Activated naive CD8-positive, alpha-beta T cell treated with anti-CD3 and anti-CD28 coated beads, Interleukin-2, amount 10 ng/mL, durations not matched to agents 7 days and 5 days (primary cell): ENCODE results near the gene LPGAT1. TPM values are rescaled to one million over a fixed set of nuclear protein-coding genes. Genes with fewer than 3 reads are reported as not detected.

Source experiments
- ATAC-seq: fragments of 150-1000 bp; cut with Tn5 transposase; one replicate; pipeline ENCODE4 v1.10.0; 2021; ENCODE audit warnings: low read depth, moderate library complexity
- POLR2A ChIA-PET: fragments of 350-600 bp; sonication (Branson Sonifier 250); formaldehyde crosslinking; loops from one replicate; lab custom pipeline; 2021; ENCODE audit warnings: antibody characterized with exemption; lab: Charles Lee
- DNase-seq: peaks from one replicate; pipeline ENCODE4 v3.0.0; 2021
- H3K27ac Mint-ChIP-seq: one replicate; pipeline ENCODE4 v1.8.0; 2022; ENCODE audit warnings: mild to moderate bottlenecking, mixed read lengths
- H3K27me3 Mint-ChIP-seq: one replicate; pipeline ENCODE4 v1.8.0; 2022; ENCODE audit warnings: mild to moderate bottlenecking, moderate library complexity, mixed read lengths
- H3K36me3 Mint-ChIP-seq: one replicate; pipeline ENCODE4 v1.8.0; 2021; ENCODE audit warnings: mild to moderate bottlenecking, mixed read lengths
- H3K4me1 Mint-ChIP-seq: one replicate; pipeline ENCODE4 v1.8.0; 2021; ENCODE audit warnings: mixed read lengths
- H3K4me3 Mint-ChIP-seq: one replicate; pipeline ENCODE4 v1.8.0; 2022; ENCODE audit warnings: mild to moderate bottlenecking, moderate library complexity, mixed read lengths
- H3K9me3 Mint-ChIP-seq: one replicate; pipeline ENCODE4 v1.8.0; 2021; ENCODE audit warnings: mixed read lengths
- total RNA-seq, 2 experiments: library from RNA; stranded (reverse); gene quantifications; one replicate each; pipeline ENCODE4 v1.2.3, GENCODE V29; 2021

Gene LPGAT1
- total RNA-seq, 2 experiments from 2014 or later, result 45.5 to 47.4 TPM

DNA sequence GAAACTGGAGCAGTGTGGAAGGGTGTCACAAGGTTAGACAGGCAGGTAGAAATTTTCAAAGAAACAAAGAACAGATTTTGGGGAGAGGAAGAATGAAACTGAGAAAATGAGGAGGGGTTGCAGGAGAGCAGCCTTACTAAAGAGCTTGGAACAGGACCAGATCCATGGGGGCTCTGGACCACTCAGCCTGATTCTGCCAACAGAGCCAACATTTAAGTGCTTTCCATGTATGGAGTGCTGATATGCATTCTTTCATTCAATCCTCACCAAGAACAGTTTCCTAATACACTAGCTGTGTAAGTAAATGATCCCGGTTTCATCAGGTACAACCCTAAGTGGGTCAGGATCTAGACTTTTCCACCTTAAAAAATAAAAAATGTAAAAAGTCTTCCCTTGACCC lies 16.2 kb downstream of the LPGAT1 start:
- H3K27ac Mint-ChIP-seq, result no peak overlapping the region
- H3K27me3 Mint-ChIP-seq, result no peaks in the 10 kb centered on the region
- no peaks in the 10 kb centered on the region for H3K9me3 Mint-ChIP-seq
- no peak for DNase-seq
- no peaks in the 10 kb centered on the region for H3K4me1 Mint-ChIP-seq
- peaks cover 25% of the 10 kb centered on the region for H3K36me3 Mint-ChIP-seq
- ATAC-seq, result no peak
- POLR2A ChIA-PET, result no interaction called here
- no peak overlapping the region for H3K4me3 Mint-ChIP-seq

DNA sequence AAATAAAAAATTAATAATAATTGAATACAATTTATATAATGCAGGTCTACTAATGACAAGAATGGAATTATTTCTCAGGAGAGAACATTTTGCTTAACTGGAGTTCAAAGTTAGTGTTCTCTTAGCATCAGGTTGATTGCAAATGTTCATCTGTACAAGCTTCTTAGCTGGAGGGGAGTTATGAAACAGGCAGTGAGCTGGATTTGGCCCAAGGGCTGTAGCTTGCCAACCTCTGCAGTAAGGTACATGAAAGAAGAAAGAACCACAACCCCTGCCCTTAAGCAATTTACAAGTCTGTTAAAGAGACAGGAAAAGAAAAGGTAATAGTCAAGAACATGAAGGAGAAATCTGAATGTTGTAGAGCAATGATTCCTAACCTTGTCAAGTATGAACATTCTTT lies 17.0 kb downstream of the LPGAT1 start:
- POLR2A ChIA-PET, result no interaction called here
- H3K27ac Mint-ChIP-seq, result no peak overlapping the region
- H3K27me3 Mint-ChIP-seq, result no peaks in the 10 kb centered on the region
- no peaks in the 10 kb centered on the region for H3K9me3 Mint-ChIP-seq
- H3K4me1 Mint-ChIP-seq, result no peaks in the 10 kb centered on the region
- no peak overlapping the region for H3K4me3 Mint-ChIP-seq
- DNase-seq, result no peak
- no peak for ATAC-seq
- peaks cover 29% of the 10 kb centered on the region for H3K36me3 Mint-ChIP-seq

DNA sequence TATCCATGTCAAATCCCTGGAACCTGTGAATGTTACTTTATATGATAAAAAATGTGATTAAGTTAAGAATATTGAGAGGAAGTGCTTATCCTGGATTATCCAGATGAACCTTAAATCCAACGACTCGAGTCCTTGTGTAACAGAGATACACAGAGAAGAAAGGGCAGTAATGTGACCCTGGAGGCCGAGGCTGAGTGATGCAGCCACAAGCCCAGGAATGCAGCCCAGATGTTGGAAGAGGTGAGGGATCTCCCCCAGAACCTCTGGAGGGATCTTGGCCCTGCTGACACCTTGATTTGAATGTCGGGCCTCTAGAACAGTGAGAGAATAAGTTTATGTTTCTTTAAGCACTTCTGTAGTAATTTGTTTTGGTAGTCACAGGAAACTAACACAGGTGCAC lies 18.0 kb downstream of the LPGAT1 start:
- H3K27me3 Mint-ChIP-seq, result no peaks in the 10 kb centered on the region
- POLR2A ChIA-PET, result no interaction called here
- H3K27ac Mint-ChIP-seq, result no peak overlapping the region

DNA sequence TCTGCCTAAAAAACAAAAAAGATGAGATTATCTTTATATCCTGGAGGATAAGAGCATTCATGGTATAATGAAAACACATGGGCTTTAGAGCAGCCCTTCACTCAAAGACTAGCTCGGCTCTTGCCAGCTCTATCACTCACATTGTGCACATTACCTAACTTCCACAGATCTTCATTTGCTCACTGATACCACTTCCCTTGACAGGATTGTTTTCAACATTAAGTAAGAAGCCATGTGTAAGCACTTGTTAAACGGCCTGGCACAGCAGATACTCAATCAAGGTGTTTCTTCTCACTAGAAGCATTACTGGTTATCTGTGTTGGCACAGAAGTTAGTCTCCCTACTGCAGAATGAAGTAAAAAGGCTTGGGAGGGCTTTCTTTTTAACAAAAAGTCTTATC lies 18.7 kb downstream of the LPGAT1 start:
- peaks cover 39% of the 10 kb centered on the region for H3K36me3 Mint-ChIP-seq
- H3K9me3 Mint-ChIP-seq, result peaks cover 1% of the 10 kb centered on the region
- H3K27me3 Mint-ChIP-seq, result no peaks in the 10 kb centered on the region
- ATAC-seq (no peak), DNase-seq (no peak)
- H3K27ac Mint-ChIP-seq, result no peak overlapping the region
- no peaks in the 10 kb centered on the region for H3K4me1 Mint-ChIP-seq
- no peak overlapping the region for H3K4me3 Mint-ChIP-seq
- POLR2A ChIA-PET, result no interaction called here

More for the DNA sequence above, 18.0 kb downstream of the LPGAT1 start:
- ATAC-seq, result no peak
- H3K4me3 Mint-ChIP-seq, result no peak overlapping the region
- H3K4me1 Mint-ChIP-seq, result no peaks in the 10 kb centered on the region
- peaks cover 1% of the 10 kb centered on the region for H3K9me3 Mint-ChIP-seq
- DNase-seq, result no peak
- peaks cover 34% of the 10 kb centered on the region for H3K36me3 Mint-ChIP-seq

DNA sequence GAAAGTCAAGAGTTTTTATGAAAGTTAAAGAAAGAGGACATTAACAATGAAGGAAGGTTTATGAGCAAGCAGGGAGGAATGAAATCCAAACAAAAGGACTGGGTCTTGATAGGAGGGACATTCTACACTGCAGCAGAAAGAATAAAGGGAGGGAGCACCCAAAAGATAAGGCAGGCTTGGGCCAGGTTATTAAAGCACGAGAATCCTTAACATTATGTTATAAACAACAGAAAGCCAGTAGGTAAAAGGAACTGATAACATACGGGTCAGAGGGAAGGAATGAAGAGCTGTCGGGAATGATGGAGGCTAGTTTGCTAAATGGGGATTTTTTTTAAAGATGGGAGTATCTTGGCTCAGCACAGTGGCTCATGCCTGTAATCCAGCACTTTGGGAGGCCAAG lies 19.4 kb downstream of the LPGAT1 start:
- no peak for DNase-seq
- no peak overlapping the region for H3K27ac Mint-ChIP-seq
- no peak for ATAC-seq
- H3K9me3 Mint-ChIP-seq, result peaks cover 3% of the 10 kb centered on the region
- POLR2A ChIA-PET, result no interaction called here
- no peaks in the 10 kb centered on the region for H3K27me3 Mint-ChIP-seq
- H3K4me3 Mint-ChIP-seq, result no peak overlapping the region
- H3K4me1 Mint-ChIP-seq, result no peaks in the 10 kb centered on the region
- H3K36me3 Mint-ChIP-seq, result peaks cover 44% of the 10 kb centered on the region

DNA sequence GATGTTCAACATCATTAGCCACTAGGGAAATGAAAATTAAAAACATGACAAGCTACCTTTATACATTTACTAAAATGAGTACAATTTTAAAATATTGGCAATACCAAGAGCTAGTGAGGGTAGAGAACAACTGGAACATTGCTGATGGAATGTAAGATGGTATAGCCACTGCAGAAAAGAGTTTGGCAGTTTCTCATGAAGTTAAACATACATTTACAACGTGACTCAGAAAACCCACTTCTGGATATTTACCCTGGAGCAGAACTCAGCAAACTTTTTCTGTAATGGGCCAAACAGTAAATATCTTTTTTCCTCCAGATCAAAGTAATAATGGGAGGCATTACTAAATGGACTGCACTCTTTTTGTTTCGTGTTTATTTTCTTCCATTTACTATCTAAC lies 22.1 kb downstream of the LPGAT1 start:
- Mint-ChIP-seq H3K4me3 (no peak overlapping the region), H3K4me1 (no peaks in the 10 kb centered on the region), H3K36me3 (peaks cover 60% of the 10 kb centered on the region), H3K27ac (no peak overlapping the region), H3K9me3 (peaks cover 3% of the 10 kb centered on the region), H3K27me3 (no peaks in the 10 kb centered on the region)
- DNase-seq (no peak), ATAC-seq (no peak)
- POLR2A ChIA-PET, result no interaction called here

DNA sequence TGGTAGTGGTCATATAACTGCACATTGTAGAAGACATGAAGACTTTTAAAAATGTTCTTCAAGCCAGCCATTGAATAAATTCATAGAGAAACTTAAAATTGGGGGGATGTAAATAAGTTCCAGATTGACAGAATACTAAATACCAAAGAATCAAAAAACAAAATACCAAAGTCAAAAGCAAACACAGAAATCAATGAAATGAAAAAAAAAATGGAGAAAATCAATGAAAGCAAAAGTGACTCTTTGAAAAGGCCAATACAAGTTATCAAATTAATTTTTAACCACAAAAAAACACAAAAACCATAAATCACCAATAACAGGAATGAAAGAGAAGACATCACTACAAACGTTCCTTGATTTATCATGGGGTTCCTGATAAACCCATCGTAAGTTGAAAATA lies 25.6 kb downstream of the LPGAT1 start:
- Mint-ChIP-seq H3K4me1 (peaks cover 3% of the 10 kb centered on the region), H3K9me3 (peaks cover 17% of the 10 kb centered on the region), H3K36me3 (peaks cover 66% of the 10 kb centered on the region), H3K27ac (no peak overlapping the region), H3K27me3 (no peaks in the 10 kb centered on the region), H3K4me3 (no peak overlapping the region)
- POLR2A ChIA-PET, result no interaction called here
- DNase-seq (no peak), ATAC-seq (no peak)

DNA sequence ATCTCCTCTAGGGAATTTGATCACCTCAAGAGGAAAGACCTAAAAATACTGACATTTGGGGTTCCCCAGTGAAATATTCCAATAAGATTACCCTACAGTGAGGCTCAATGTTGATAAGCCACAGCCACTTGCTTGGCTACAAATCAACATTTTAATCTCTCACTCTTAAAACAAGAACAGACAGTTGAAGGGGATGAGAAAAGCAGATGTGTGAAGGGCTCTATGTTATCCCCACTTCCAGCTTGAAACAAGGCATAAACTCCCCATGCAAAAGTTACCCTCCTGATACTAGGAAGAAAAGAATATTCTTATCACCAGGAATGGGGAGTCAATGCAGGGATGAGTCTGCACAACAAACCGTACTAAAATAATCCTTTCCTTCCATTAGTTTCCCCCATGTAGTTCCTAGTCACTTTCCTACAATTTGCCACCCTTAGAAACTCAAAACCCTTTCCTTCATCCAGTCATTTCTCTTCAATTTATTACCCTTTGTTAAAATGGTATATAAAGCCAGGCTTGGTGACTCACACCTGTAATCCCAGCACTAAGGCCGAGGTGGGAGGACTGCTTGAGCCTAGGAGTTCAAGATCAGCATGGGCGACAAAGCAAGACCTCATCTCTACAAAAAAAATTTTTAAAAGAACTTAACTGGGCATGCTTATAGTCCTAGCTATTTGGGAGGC lies 29.5 kb downstream of the LPGAT1 start:
- Mint-ChIP-seq H3K4me1 (peaks cover 3% of the 10 kb centered on the region), H3K27ac (no peak overlapping the region), H3K36me3 (peaks cover 46% of the 10 kb centered on the region), H3K4me3 (no peak overlapping the region), H3K9me3 (peaks cover 14% of the 10 kb centered on the region), H3K27me3 (no peaks in the 10 kb centered on the region)
- POLR2A ChIA-PET, result no interaction called here
- no peak for DNase-seq
- no peak for ATAC-seq

DNA sequence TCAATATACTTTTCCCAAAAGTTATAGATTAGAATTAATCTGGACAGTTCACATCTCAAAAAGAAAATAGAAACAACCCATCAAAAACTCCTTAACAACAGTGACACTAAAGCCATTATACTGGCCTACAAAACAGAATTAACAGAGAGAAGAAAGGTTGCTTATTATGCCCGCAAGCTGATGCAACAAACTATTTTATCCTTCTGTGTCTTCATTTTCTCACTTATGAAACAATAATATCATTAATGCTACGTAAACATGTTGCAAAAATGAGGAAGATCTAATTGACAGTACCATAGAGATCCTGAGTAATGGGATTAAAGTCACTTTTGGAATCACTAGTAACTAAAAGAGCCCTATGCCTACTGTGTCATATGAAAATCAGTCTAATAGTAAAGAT lies 32.6 kb downstream of the LPGAT1 start:
- peaks cover 1% of the 10 kb centered on the region for H3K4me1 Mint-ChIP-seq
- H3K27ac Mint-ChIP-seq, result no peak overlapping the region
- ATAC-seq (no peak), DNase-seq (no peak)
- no peaks in the 10 kb centered on the region for H3K27me3 Mint-ChIP-seq
- H3K36me3 Mint-ChIP-seq, result peaks cover 35% of the 10 kb centered on the region
- H3K9me3 Mint-ChIP-seq, result peaks cover 10% of the 10 kb centered on the region
- POLR2A ChIA-PET, result no interaction called here
- no peak overlapping the region for H3K4me3 Mint-ChIP-seq

DNA sequence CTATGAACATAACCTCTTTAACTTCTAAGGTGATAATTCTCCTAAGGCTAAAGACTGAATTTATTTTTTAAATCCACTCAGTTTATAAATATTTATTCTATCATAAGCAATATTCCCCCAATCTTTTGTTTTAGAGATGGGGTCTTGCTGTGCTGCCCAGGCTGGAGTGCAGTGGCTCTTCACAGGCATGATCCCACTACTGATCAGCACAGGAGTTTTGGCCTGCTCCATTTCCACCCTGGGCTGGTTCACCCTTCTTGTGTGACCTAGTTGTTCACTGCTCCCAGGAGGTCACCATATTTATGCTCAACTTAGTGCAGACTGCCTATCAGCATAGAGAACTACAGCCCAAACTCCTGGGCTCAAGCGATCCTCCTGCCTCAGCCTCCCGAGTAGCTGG lies 38.6 kb downstream of the LPGAT1 start:
- no peak for DNase-seq
- H3K4me3 Mint-ChIP-seq, result no peak overlapping the region
- H3K27ac Mint-ChIP-seq, result no peak overlapping the region
- no peak for ATAC-seq
- peaks cover 1% of the 10 kb centered on the region for H3K4me1 Mint-ChIP-seq
- no peaks in the 10 kb centered on the region for H3K27me3 Mint-ChIP-seq
- H3K36me3 Mint-ChIP-seq, result peaks cover 20% of the 10 kb centered on the region
- no peaks in the 10 kb centered on the region for H3K9me3 Mint-ChIP-seq
- POLR2A ChIA-PET, result no interaction called here

DNA sequence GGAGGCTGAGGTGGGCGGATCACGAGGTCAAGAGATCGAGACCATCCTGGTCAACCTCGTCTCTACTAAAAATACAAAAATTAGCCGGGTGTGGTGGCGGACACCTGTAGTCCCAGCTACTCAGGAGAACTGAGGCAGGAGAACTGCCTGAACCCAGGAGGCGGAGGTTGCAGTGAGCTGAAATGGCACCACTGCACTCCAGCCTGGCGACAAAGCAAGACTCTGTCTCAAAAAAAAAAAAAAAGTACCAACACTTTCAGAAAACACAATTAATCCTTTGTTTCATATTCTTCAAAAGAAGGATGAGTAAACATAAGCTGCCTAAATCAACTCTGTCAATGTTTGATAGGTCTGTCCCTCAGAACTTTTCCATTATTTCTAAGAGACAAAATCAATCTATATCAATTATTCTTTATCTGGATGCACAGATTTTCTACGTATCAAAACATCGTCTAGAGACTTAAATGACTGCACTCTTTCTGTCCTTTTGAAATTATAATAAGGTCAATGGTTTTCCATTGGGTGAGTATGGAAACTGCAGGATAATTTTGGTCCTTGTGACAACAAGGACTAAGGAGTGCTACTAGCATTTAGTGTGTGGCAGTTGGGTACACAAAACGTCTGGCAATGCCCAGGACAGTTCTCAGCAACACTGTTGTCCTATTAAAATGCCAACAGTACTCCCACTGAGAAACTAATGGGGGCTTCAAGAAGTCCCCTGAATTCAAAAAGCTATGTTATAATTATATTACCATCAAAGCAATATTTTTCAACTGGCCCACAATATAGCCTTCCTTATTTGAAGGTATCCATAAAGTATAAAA lies 40.7 kb downstream of the LPGAT1 start:
- Mint-ChIP-seq H3K9me3 (no peaks in the 10 kb centered on the region), H3K27ac (no peak overlapping the region), H3K4me1 (peaks cover 2% of the 10 kb centered on the region), H3K4me3 (no peak overlapping the region), H3K36me3 (peaks cover 23% of the 10 kb centered on the region), H3K27me3 (no peaks in the 10 kb centered on the region)
- POLR2A ChIA-PET, result no interaction called here
- no peak for ATAC-seq
- no peak for DNase-seq

DNA sequence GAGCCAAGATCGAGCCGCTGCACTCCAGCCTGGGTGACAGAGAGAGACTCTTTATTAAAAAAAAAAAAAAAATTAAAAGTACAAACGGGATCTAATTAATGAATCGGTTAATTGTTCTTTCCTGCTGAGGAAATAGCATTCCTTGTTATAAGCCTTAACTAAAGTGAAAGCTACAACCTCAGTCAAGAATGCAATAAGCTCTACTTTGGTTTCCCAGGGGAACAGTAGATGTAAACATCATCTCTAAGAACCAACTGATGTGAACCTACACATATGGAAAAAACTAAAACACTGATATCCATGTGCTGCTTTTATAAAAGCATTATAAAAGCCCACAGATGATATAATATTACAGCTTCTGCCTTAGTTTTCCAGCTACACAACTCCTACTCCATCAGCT lies 41.9 kb downstream of the LPGAT1 start:
- Mint-ChIP-seq H3K27me3 (no peaks in the 10 kb centered on the region), H3K4me3 (no peak overlapping the region), H3K4me1 (peaks cover 9% of the 10 kb centered on the region), H3K36me3 (peaks cover 21% of the 10 kb centered on the region), H3K27ac (no peak overlapping the region), H3K9me3 (no peaks in the 10 kb centered on the region)
- DNase-seq, result no peak
- no peak for ATAC-seq
- POLR2A ChIA-PET, result no interaction called here

DNA sequence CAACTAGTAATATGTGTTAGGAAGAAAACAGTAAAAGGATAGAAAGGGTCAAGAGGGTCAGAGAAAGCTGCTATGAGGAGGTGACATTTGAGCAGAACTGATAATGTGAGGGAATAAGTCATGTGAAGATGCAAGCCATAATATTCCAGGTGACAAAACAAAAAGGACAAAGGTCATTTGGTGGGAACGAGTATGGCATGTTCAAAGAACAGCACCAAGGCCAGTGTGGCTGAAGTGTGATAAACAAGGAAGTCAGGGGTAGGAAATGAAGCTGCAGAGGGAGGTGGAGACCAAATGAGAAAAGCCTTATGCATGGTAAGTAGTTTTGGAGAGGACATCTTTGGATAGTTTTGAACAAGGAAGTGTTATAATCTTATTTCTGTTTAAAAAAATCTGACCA lies 46.7 kb downstream of the LPGAT1 start:
- peak overlapping the region; percentile 32 for H3K27ac Mint-ChIP-seq
- H3K9me3 Mint-ChIP-seq, result no peaks in the 10 kb centered on the region
- ATAC-seq, result peak; percentile 47

DNA sequence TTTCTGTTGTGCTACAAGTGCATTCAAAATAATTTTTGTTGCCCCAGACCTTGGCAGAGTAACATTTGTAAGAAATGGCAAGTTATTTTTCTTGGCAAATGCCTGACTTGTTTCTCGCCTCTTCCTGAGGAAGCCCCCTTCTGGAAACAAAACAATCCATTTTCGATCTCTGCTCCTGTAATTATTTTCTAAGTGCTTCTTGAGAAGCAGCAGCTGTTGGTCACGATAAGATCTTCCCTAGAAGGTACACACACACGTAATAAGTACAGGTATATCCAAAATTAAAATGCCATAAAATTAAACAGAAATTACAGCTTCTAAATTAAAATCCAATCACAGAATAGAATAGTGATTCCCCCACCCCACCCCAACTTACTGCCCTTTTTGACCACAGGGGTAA lies 47.3 kb downstream of the LPGAT1 start:
- no peaks in the 10 kb centered on the region for H3K27me3 Mint-ChIP-seq
- peaks cover 9% of the 10 kb centered on the region for H3K4me1 Mint-ChIP-seq

More for the DNA sequence above, 46.7 kb downstream of the LPGAT1 start:
- H3K4me1 Mint-ChIP-seq, result peaks cover 9% of the 10 kb centered on the region
- no peak for DNase-seq
- no peak overlapping the region for H3K4me3 Mint-ChIP-seq
- POLR2A ChIA-PET, result interaction anchor here (0.5 to 0.7 kb wide), 2 partner anchors 169 to 342 kb away, joined by 3 to 4 read pairs; no protein-coding TSS in a partner anchor
- no peaks in the 10 kb centered on the region for H3K27me3 Mint-ChIP-seq
- peaks cover 17% of the 10 kb centered on the region for H3K36me3 Mint-ChIP-seq

More for the DNA sequence above, 47.3 kb downstream of the LPGAT1 start:
- DNase-seq (no peak), ATAC-seq (no peak)
- no peak overlapping the region for H3K4me3 Mint-ChIP-seq
- no peaks in the 10 kb centered on the region for H3K9me3 Mint-ChIP-seq
- peaks cover 20% of the 10 kb centered on the region for H3K36me3 Mint-ChIP-seq
- POLR2A ChIA-PET, result no interaction called here
- H3K27ac Mint-ChIP-seq, result no peak overlapping the region
